Measurements from ENCODE around the gene FAM8A1. TPM values are rescaled to one million over a fixed set of nuclear protein-coding genes. Genes with fewer than 3 reads are reported as not detected.
A peak's percentile ranks its signal among the peaks of the same experiment; 100 is the strongest.

Gene FAM8A1
- total RNA-seq, 1 donor from 2014 or later: 14.5 TPM

DNA sequence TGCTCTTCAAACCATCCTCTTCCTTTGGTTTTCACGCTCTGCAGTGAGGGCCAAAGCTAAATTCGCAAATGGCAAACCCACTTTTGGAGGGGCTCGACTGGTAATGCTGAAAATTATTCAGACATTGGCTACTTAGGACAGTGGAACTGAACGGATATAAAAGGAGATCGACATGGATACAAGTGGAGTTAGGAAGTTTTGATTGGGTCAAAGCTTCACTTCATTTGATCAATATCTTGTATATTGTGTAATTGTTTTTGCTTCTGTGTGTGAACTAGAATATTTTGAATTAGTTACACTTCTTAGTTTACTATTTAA, 1.2 kb downstream of the FAM8A1 start:
- no peak for DNase-seq

DNA sequence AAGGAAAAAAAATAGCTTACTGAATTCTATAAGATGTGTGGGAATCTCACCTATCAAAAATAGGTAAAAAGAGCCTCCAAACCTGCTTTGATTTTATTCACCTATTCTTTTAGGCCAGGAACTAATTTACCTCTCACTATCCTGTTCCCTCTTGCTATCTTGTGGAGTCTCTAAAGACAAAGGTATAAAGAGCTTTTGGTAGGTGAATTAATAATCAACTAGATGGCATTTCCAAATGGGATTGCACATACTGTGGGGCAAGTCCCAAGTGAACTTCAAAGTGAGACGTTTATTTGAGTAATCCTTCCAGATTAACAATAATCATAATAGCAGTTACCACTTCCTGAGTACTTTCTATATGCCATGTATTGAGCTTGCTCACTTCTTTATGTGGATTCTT, 2.8 kb downstream of the FAM8A1 start:
- no peak for DNase-seq

DNA sequence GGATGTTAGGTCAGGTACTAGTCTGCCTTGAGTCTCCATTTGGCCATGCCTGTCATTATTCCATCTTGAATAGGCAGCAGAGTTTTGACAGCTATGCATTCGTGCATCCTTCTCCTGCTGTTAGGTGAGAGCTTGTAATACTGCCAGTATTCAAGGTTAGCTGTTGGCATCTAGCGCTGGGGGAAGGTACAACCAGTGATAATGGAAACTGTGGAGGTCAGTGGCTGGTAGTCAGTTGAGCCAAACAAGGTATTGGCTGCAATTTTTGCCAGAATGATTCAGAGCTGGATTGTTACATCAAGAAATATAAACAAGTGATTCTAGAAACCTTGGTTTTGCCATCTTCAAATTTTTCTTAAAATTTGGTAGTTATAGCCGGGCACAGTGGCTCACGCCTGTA, 6.5 kb downstream of the FAM8A1 start:
- no peak for DNase-seq

DNA sequence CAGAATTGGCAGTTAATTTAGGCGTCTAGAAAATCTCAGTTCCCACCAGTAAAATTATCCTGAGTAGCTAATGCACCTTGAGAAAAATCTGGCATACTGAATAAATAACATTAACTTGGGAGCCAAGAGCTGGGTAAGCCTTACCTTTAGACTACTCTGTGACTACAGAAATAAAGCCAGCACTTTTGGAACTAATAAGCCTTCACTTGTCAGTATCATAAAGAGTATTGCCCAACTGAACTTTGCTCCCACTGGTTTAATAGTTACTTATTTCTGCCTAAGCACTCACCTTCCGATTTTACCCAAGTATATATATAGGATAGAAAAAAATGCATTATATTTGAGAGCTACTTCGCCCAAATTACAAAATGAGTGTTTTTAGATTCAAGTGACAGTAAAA, 10.7 kb downstream of the FAM8A1 start:
- no peak for DNase-seq

DNA sequence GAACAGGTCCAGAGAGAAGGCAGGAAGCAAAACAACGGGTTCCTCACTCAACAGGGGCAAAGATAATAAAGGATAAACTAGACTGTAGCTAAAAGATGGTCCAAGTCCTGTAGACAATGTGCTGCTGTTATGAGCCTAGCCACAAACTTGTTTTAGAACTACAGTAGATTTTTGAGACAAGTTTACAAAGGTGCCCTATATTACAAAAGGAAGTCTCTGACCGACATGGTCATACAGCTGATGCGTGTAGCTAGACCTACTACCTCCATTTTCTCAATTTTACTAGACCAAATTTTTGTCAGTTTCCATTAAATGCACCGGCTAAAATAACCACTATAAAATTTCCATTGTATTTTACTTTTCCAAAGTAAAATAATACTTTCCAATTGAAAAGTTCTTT, 11.9 kb downstream of the FAM8A1 start:
- no peak for DNase-seq

DNA sequence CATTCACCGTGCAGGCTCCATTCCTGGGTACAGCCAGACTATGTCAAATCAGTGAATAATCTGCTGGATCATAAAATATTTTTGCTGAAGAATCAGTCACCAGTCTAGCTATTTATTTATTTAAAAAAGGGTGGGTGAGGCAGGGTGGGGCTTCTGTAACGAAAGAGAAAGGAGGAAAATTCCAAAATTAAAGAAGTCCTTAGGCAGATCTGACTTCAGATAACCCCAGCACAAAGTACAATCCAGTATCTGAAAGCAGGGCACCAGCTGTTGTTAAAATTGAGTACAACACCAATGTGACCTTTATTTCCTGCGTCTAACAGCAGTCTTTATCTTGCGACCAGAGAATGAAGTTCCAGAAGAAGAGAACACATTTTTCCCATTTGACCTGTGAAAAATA, 15.7 kb downstream of the FAM8A1 start:
- no peak for DNase-seq

DNA sequence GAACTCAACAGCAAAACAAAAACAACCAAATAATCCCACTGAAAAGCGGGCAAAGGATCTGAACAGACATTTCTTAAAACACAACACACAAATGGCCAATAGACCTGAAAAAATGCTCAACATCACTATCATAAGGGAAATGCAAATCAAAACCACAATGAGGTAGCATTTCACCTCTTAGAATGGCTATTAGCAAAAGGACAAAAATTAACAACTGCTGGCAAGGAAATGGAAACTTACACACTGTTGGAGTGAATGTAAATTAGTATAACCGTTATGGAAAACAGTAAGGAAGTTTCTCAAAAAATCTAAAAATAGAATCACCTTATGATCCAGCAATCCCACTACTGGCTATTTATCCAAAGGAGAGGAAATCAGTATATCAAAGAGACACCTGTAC, 20.9 kb downstream of the FAM8A1 start:
- DNase-seq: no peak

DNA sequence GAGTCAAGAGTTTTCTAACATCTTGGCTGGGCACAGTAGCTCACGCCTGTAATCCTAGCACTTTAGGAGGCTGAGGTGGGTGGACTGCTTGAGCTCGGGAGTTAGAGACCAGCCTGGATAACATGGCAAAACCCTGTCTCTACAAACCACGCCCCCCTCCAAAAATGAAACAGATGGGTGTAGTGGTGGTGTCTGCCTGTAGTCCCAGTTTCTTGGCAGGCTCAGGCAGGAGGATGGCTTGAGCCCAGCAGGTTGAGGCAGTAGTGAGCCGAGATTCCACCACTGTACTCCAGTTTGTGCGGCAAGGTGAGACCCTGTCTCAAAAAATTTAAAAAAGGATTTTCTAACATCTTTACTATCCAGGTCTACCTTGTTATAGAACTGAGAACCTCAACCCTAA, 22.0 kb downstream of the FAM8A1 start:
- DNase-seq: no peak

DNA sequence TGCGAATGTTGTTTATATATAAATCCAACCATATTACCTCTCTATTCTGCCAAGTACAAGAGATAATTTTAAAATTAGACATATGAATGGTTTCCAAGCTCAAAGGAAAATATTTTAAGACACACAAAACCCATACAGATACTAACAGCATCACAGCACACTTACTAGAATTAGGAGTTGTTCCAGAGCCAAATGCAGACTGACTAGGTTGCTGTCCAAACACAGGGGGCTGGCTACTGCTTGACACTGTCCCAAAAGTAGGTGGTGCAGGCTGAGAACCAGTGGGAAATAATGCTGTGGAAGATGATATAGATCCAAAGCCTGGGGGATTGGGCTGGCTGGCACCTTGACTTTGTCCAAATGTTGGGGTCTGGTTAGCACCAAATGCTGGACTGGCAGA, 24.3 kb downstream of the FAM8A1 start:
- DNase-seq: no peak

DNA sequence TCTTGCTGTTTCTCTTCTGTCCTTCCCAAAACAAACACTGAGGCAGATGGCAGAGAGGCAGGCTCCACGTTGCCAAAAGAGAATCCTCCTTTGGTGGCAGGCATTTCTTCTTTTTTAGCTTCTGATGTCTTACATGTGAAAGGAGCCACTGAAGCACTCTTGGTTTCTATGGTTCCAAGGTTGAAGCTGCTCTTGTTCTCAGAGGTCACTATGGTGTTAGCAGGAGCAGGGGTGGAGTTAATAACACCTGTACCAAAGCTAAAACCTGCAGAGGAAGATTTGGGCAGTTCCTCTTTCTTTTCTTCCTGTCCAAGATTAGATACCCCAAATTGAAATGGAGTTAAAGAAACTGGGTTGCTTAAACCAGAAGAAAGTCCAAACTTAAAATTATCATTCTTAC, 28.8 kb downstream of the FAM8A1 start:
- DNase-seq: no peak

DNA sequence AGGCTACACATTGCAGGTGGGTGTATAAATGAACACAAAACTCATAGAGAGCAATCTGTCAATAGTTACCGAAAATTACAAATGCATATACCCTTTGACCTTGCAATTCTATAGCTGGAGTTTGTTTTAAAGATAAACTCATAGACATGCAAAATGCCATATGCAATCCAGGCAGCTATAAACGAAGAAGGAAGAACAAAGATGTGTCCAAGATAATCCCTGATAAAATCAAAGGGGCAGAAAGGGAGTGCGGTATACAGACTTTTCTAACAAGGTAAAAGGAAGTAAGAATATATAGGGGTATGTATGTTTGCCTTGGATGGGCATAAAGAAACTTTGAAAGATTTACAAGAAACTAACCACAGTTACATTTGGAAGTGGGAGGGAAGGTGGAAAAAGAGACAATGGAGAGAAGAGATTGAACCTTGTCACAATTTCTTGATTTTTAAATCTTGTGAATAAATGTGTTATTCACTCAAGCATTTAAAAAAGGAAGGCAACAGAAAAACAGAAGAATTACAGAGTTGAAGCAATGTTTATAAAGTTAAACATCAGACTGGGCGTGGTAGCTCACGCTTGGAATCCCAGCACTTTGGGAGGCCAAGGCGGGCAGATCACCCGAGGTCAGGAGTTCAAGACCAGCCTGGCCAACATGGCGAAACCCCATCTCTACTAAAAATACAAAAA, 29.9 kb downstream of the FAM8A1 start:
- DNase-seq: no peak

DNA sequence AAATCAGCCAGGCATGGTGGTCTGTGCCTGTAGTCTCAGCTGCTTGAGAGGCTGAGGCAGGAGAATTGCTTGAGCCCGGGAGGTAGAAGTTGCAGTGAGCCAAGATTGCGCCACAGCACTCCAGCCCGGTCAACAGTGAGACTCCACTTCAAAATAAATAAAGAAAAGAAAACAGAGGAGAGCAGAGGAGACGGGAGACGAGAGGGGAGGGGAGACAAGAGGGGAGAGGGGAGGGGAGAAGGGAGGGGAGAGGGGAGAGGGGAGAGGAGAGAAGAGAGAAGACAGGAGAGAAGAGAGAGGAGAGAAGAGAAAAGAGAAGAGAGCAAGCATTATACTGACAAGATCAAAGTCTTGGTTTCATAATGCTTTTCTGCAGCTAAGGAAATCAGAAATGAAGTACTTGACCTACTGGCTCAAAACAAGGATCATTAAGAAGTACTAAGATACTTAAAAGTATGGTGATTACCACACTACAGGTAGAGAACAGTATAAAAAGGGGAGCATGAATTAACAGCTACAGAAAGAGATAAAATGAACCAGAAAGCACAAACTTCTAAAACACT, 30.5 kb downstream of the FAM8A1 start:
- DNase-seq: no peak

DNA sequence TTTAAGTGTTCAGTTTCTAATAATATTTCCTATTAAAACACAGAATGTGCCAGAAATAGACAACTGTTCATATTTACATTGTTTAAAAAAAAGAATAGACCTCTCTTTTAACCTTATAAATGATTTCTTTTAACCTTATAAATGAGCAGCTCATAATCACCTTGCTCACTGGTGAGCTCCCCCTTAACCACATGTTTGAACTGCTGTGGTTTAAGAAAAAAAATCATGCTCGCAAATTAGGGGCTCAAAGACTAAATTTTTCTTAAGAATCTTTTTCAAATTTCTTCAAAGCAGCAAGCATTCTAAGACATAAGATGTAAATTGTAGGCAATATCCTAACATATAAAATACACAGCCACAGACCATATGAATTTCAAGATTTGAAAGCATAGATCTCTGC, 32.8 kb downstream of the FAM8A1 start:
- no peak for DNase-seq

DNA sequence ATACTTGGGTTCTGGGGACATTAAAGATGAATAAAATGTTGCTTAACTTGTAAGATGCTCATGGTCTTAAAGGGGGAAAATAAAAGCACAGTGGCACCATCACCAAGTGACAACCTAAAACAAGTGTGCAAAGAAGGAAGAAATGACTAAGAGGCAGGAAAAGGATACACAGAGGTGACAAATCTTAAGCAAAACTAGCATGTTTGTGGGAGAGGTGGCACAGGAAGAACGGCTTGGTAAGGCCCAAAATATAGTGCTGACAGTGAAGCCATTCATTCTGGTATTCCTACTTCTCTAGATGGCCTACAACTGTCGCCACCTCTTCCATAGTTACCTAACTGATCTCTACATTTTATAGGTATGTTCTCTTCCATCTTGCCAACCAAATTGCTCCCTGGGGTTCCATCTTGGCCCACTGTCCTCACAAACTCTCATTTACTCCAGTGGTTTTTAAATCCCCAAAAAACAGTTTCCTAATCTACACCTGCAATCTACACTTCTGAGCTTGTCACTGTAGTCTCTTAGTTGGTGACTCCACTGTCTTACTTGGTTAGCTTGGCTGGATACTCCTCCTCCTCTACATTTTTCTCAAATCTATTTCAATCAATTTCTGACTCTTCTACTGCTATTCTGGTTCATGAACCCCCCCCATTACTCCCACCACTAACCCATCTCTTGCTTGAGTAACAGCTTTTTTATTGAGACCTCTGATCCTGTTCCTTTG, 33.5 kb downstream of the FAM8A1 start:
- peak; percentile 8 for DNase-seq

DNA sequence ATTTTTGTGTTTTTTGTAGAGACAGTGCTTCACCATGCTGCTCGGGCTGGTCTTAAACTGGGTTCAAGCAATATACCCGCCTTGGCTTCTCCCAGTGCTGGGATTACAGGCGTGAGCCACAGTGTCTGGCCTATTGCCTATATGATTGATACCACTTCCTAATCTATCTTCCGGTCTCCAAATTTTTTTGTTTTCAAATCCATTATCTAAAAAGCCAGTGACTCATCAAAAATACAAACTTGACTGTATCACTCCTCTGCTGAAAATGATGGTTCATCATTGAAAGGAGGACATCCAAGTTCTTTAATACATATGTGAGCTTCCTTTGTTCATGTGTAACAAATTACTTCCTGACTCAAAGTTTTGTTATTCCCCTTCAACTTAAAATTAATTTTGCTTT, 35.5 kb downstream of the FAM8A1 start:
- peak; percentile 27 for DNase-seq

DNA sequence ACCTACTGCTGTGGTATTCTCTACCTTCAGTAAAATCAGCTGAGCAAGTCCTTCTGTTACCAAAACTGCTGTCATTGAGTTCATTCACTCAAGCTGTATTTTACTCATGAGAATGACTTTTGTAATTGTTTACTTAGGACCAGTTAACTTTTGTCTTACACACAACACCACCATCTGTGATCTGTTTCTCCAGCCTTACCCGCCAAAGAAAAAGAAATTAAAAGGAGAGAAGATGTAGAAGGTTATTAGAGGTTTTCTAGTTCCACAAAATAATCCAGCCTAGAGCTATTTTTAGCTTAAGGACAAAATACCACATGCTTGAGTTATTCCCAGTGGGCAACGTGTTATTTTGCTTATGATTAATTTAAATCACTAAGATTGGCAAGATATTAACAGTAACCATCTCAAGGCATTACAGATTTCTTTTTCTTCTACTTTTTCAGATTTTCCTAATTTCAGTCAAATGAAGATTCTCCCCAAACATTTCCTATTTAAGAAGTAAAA, 38.2 kb downstream of the FAM8A1 start:
- no peak for DNase-seq

DNA sequence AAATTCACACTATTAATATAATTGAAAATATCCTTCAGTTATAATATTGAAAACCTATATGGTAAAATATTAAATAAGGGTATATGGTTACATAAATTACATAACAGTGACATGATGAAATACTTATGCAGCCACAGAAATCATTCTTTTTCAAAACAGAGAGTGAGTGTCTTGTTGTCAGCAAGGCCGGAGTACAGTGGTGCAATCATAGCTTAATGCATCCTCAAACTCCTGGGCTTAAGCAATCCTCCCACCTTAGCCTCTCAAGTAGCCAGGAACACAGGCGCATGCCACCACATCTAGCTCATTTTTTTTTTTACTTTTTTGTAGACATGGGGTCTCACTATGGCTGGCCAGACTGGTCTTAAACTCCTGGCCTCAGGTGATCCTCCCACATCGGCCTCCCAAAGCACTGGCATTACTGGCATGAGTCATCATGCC, 40.4 kb downstream of the FAM8A1 start:
- DNase-seq: no peak

DNA sequence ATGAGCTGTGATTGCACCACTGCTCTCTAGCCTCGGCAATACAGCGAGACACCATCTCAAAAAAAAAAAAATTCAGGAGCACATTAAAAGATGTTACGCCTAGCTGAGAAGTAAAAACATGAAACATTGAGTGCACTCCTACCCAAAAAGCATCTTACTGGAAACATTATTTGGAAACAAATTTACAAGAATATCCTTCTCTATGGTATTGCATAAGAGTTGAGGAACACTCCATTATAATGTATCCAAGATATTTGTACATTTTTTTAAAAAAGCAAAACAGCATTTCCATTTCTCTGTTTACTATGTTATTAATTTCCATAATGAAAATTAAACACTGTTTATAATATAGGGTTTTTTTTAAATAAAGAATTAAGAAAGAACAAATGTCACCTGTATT, 48.6 kb downstream of the FAM8A1 start:
- no peak for DNase-seq

DNA sequence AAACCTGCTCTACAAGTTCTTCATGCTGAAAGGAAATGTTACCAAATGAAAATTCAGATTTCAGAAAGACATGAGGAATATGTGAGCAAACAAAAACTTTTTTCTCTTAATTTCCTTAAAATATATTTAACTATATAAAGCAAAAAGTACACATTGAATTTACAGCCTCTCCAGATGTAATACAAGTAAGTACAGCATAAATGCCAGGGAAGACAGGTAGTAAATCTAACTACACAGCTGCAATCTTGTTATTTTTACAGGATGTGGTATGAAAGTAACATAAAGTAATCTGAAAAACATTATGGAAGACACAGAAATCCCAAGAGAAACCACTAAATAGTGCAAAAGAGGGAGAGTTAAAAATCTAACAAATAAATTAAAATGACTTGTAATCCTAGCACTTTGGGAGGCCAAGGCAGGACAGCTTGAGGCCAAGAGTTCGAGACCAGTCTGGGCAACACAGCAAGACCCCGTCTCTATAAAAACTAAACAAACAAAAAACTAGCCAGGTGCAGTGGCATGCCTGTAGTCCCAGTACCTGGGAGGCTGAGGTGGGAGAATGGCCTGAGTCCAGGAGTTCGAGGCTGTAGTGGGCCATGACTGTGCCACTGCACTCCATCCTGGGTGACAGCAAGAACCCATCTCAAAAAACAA, 50.7 kb downstream of the FAM8A1 start:
- no peak for DNase-seq

DNA sequence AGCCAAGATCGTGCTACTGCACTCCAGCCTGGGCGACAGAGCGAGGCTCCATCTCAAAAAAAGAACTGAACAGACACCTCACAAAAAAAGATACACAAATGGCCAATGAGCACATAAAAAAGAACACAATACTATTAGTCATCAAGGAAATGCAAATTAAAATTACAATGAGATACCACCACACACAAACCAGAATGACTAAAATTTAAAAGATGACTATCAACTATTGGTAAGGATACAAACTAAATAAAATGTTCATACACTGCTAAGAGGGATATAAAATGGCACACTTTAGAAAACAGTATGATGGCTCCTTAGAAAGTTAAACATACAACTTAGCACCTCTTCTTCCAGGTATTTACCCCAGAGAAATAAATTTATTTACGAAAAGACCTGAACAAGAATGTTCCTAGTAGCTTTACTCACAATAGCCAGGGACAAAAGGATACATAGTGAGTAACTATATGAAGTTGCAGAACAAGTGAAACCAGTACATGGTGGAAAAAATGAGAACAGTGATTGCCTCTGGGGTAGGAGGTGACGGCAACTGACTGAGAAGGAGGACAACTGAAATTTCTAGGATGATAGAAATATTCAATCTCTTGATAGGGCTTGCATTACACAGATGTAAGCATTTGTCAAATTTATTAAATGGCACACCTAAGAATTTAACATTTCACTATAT, 53.2 kb downstream of the FAM8A1 start:
- DNase-seq: no peak

DNA sequence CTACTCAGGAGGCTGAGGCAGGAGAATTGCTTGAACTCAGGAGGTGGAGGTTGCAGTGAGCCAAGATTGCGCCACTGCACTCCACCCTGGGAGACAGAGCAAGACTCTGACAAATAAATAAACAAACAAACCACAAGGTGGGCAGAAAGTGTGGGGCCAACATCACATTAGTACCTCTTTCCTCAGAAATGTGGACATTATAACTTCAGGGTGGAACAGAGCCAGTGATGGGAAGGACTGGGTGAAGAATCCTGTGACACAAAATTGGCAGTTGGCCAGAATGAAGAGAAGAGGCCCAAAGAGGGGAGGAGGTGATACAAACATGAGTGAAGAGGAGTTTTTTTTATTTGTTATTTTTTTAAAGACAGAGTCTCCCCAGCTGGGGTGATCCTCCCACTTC, 56.0 kb downstream of the FAM8A1 start:
- no peak for DNase-seq

DNA sequence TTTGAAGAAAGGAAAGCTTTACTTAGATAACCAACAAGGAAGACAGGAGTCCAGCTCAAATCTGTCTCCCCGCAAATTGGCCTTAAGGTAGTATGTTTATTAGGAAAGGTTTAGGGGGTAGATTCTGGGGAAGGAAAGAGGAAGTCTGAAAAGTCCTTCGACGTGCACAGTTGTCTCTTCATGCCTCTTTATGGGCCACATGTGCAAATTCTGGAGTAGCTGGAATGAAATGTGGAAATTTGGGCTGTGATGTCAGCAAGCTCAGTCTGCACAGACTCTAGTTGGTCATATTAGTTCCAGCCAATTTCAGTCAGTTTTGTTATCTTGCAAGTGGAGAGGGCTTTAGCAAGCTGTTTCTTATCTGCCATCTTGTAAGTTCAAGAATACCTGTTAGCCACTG, 56.5 kb downstream of the FAM8A1 start:
- no peak for DNase-seq

All from dermis blood vessel endothelial cell (primary cell).